ENCODE measurements around the gene CEBPE. TPM values are rescaled to one million over a fixed set of nuclear protein-coding genes. Genes with fewer than 3 reads are reported as not detected.

CEBPE gene
- total RNA-seq, 2 donors from 2014 or later: not detected

GRCh38 chr14:23149745-23150144 is 30.7 kb upstream of the CEBPE start:
- Histone ChIP-seq H3K36me3 (no peaks in the 10 kb centered on the region), H3K27me3 (no peaks in the 10 kb centered on the region), H3K9me3 (no peaks in the 10 kb centered on the region), H3K4me1 (peaks cover 4% of the 10 kb centered on the region), H3K4me3 (no peak overlapping the region), H3K9ac (ENCODE audit: low read depth in 2 of 2, low read length in 2 of 2) (no peak overlapping the region), H3K27ac (no peak overlapping the region)
- intact Hi-C loops (cut with DNase I): no loop called here
- TF ChIP-seq CTCF (IDR thresholded peaks at IDR 0.05): no peak
- no peak for DNase-seq

GRCh38 chr14:23148591-23149249 is 29.7 kb upstream of the CEBPE start:
- no peak for DNase-seq
- H3K9me3 ChIP-seq: no peaks in the 10 kb centered on the region
- no peaks in the 10 kb centered on the region for H3K27me3 ChIP-seq
- intact Hi-C loops (cut with DNase I): no loop called here
- H3K9ac ChIP-seq (ENCODE audit: low read depth in 2 of 2, low read length in 2 of 2): no peak overlapping the region
- H3K4me1 ChIP-seq: no peaks in the 10 kb centered on the region
- no peak overlapping the region for H3K27ac ChIP-seq
- H3K4me3 ChIP-seq: no peak overlapping the region
- TF ChIP-seq CTCF (IDR thresholded peaks at IDR 0.05): no peak
- H3K36me3 ChIP-seq: no peaks in the 10 kb centered on the region

- Histone ChIP-seq H3K27me3 (no peaks in the 10 kb centered on the region), H3K4me3 (no peak overlapping the region), H3K36me3 (no peaks in the 10 kb centered on the region), H3K27ac (no peak overlapping the region), H3K9ac (ENCODE audit: low read depth in 2 of 2, low read length in 2 of 2) (no peak overlapping the region), H3K4me1 (no peaks in the 10 kb centered on the region), H3K9me3 (no peaks in the 10 kb centered on the region)
- no peak for DNase-seq
- no peak for TF ChIP-seq CTCF (IDR thresholded peaks at IDR 0.05)
- intact Hi-C loops (cut with DNase I): no loop called here
Measured at GRCh38 chr14:23147676-23148075, 28.6 kb upstream of the CEBPE start.

- Histone ChIP-seq H3K36me3 (no peaks in the 10 kb centered on the region), H3K4me1 (no peaks in the 10 kb centered on the region), H3K4me3 (no peak overlapping the region), H3K27ac (no peak overlapping the region), H3K9ac (ENCODE audit: low read depth in 2 of 2, low read length in 2 of 2) (no peak overlapping the region), H3K9me3 (no peaks in the 10 kb centered on the region), H3K27me3 (no peaks in the 10 kb centered on the region)
- TF ChIP-seq CTCF (IDR thresholded peaks at IDR 0.05): no peak
- DNase-seq: no peak
- intact Hi-C loops (cut with DNase I): no loop called here
Measured at GRCh38 chr14:23146980-23147379, 27.9 kb upstream of the CEBPE start.

GRCh38 chr14:23146351-23146910 is 27.4 kb upstream of the CEBPE start:
- H3K4me1 ChIP-seq: no peaks in the 10 kb centered on the region
- no peak overlapping the region for H3K4me3 ChIP-seq
- no peaks in the 10 kb centered on the region for H3K36me3 ChIP-seq
- H3K27me3 ChIP-seq: no peaks in the 10 kb centered on the region
- no peak overlapping the region for H3K9ac ChIP-seq (ENCODE audit: low read depth in 2 of 2, low read length in 2 of 2)
- TF ChIP-seq CTCF (IDR thresholded peaks at IDR 0.05): no peak
- intact Hi-C loops (cut with DNase I): no loop called here
- DNase-seq: no peak
- H3K27ac ChIP-seq: no peak overlapping the region
- no peaks in the 10 kb centered on the region for H3K9me3 ChIP-seq

Measured in colonic mucosa (tissue), 4 donors.